A375 (cell line): ENCODE results near the gene P2RX4. TPM values are rescaled to one million over a fixed set of nuclear protein-coding genes. Genes with fewer than 3 reads are reported as not detected.

ENCODE experiments used
- total RNA-seq: library from RNA; depleted of rRNA; stranded (reverse); fragments of >200 nt; shearing (Covaris generic); gene quantifications from 2 replicates; pipeline ENCODE4 v1.2.3, GENCODE V29; 2014; rRNA removed

P2RX4 gene
- total RNA-seq = 3.5 and 5.0 TPM in 2 replicates

GRCh38 chr12:121209624-121210572 lies at the start of gene P2RX4:
Gene P2RX4 (plus strand): TSS chr12:121210129. CDS start chr12:121210165, 36 bp downstream.

Other genes starting within 250 kb of the P2RX4 start
- gene HNF1A, start 231.6 kb upstream of the P2RX4 start, total RNA-seq = not detected in 2 replicates
- gene C12orf43, start 193.6 kb upstream of the P2RX4 start, total RNA-seq = 30.0 and 32.5 TPM in 2 replicates
- gene OASL, start 170.9 kb upstream of the P2RX4 start, total RNA-seq = 0.87 and 1.2 TPM in 2 replicates
- gene P2RX7, start 77.3 kb upstream of the P2RX4 start, total RNA-seq = 0.19 and 0.75 TPM in 2 replicates
- 11.0 and 11.8 TPM in 2 replicates for gene CAMKK2, start 86.6 kb downstream of the P2RX4 start, total RNA-seq
- gene ANAPC5, start 142.3 kb downstream of the P2RX4 start, total RNA-seq = 135 and 142 TPM in 2 replicates
- gene RNF34, start 190.0 kb downstream of the P2RX4 start, total RNA-seq = 44.7 and 67.2 TPM in 2 replicates